Stimulated activated CD4-positive, alpha-beta T cell treated with anti-CD3 and anti-CD28 coated beads, Interleukin-2, amount 100 ng/mL, for 24 hours (primary cell): ENCODE data around the gene ARHGEF10L.
"Not testable (repeated sequence)": the region's sequence is repeated elsewhere in the genome, so short reads cannot be mapped to it uniquely, and the experiment has no call there.

Source experiments
- DNase-seq, 2 donors: peaks; one replicate each; pipeline ENCODE4 v3.0.0-alpha.2; 2020

ARHGEF10L gene

DNA sequence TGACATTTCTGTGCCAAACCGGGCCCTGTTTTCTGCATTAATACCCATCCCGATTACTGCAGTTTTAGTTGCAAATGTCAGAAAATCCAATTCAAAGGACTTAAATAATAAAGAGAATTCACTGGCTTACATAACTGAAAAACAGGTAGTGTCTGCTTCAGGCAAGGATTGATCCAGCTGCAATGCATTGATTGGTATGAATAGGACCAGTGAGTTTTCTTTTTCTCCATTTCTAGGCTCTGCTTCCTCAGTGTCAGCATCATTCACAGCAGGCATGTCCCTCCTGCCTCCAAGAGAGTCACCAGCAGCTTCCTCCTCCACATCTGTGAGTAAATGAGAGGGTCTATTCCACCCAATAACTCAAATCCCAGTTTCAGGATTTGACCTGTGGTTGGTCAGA, 181.9 kb downstream of the ARHGEF10L start:
- no peak for DNase-seq

DNA sequence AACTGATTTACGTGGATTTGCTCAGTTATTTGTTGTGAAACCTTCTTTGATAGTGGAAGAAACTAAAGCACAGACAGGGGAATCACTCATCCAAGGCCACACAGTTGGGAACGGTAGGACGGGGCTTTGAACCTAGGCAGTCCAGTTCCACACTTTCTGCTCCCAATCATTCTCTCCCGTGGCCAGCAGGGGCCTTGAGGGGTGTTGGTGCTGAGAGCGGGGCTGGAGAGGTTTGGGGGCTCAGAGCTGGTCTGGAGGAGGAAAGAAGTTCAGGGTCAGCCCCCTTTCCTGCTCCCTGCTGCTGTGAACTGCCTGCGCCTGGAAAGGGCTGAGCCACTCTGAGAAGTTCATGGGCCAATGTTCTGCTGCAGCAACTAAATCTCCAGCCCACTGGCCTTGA, 184.2 kb downstream of the ARHGEF10L start:
- no peak for DNase-seq

DNA sequence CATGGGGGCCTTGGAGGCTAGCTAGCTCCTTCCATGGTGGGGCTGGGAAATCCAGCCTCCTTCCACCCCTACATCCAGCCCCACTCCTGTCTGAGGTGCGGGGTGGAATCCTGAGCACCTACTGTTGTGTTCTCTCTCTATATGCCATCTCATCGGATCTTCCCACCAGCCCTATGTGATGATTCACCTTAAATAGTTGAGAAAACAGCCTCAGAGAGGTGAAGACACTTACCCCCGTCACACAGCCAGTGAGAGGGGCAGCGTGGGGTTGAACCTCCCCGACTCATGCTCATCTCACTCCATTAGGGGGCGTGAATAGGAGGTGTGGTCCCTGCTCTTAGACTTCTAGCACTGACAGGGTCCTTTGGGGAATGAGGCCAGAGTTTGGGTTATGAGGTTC, 184.7 kb downstream of the ARHGEF10L start:
- DNase-seq: no peak

DNA sequence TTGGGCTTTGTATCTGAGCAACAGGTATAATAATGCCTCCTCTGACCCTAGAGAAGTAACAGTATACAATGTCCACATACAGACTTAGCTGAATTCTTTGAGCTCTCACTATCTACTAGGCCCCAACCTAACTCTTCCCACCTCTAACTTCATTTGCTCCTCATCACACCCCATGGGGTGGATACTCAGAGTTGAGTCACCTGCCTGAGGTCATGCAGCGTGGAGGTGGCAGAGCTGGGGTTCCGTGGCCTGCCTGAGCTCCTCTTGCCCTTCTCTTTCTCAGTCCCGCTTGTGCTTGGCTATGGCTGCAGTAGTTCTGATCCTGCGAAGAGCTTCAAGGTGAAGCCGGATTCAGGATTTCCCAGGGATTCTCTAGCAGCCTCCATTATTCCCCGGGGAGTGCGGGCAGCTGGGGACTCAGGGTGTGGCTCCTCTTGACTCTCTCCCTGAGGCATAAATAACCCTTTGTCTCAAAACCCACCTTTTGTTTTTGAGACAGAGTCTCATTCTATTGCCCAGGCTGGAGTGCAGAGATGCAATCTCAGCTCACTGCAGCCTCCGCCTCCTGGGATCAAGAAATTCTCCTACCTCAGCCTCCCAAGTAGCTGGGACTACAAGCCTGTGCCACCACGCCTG, 185.7 kb downstream of the ARHGEF10L start:
- DNase-seq: no peak

DNA sequence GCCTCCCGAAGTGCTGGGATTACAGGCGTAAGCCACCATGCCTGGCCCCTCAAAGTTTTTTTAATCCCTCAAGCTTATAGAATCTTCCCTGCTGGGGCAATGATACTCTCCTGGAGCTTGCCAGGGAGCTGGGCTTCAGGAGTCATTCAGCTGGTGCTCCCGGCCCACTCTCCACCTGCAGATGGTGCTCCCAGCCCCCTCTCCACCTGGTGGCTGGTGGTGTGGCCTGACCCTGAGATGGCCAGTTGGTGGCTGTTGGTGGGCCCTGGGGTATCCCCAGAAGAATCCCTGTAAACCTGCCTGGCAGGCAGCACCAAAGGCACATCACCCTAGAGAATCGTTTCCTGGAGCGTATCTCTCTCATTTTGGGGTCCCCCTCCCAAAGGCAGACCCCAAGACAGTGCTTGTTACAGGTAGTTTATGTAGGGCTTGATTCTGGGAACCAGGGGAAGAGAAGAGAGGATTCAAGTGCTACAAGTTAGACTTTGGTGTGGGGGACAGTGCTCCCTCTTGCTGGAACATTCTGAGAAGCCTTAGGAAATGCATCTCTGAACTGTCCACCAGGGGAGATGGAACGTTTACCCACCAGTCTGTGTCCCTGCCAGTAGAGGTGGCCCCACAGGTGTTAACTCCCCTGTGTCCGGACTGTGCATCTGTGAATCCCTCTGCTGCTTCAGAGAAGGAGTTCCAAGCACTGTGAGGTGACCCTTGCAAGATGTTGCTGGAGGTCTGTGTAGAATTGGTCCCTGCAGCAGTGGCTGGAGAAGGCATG, 186.5 kb downstream of the ARHGEF10L start:
- no peak for DNase-seq

DNA sequence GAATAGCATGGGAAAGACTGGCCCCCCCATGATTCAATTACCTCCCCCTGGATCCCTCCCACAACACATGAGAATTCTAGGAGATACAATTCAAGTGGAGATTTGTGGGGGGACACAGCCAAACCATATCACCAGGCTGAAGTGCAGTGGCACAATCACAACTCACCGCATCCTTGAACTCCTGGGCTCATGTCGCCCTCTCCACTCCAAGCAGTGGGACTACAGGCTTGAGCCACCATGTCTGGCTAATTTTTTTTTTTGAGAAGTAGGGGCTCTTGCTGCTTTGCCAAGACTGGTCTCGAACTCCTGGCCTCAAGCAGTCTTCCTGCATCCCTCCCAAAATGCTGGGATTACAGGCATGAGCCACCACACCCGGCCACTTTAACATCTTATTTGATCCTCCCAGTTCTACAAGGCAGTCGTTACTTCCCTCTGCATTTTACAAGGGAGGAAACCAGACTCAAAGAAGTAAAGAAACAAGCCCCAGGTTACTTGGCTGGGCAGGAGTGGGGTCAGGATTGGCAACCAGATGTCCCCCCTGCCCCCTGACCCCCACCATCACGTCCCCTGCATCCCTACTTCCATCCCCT, 188.7 kb downstream of the ARHGEF10L start:
- DNase-seq: no peak

DNA sequence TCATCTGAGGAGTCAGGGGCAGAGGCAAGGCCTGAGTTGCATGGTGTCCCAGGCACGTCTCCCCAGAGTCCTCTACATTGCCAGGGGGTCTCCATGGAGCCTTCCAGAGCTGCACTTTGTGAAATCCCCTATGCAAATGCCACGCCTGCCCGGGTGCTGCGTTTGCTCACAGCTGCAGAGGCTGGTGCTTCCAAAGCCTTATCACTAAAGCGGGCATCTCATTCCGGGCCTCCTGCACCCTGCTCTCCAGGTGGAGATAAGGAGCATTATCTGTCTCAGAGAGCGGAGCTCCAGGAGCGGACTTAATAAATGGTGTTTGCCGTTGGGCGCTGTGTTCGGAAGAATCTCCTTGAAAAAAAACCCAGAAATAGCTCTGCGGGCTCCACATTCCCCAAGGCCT, 189.8 kb downstream of the ARHGEF10L start:
- no peak for DNase-seq

DNA sequence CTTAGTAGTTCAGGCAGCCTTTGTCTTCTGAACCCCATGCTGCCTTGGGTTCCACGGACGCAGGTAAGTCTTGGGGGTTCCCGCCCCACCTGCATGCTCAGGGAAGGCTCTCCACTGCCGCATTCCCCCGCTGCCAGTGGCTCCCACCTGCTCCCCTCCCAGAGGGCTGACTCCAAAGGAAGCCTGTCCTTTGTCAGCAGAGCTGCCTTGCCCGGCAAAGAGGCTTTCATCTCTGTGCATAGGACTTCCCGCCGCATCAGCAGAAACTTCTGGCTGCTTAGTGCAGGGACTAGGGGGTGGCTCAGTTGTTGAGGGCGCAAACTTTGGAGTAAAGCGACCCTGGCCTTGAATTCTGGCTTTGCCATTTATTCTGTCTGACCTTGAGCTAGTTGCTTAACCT, 190.4 kb downstream of the ARHGEF10L start:
- DNase-seq: no peak

DNA sequence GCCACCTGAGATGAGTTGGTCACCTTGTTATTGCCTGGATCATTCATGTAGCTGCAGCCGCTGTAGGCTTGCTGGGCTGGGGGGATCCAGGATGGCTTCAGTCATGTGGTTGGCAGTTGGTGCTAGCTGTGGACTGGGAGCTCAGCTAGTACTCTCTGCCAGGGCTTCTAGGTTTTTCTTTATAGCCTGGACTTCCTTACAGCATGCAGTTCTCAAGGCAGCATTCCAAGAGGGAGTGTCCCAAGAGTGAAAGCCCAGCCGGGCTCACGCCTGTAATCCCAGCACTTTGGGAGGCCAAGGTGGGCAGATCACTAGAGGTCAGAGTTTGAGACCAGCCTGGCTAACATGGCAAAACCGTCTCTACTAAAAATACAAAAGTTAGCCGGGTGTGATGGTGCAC, 192.0 kb downstream of the ARHGEF10L start:
- no peak for DNase-seq

DNA sequence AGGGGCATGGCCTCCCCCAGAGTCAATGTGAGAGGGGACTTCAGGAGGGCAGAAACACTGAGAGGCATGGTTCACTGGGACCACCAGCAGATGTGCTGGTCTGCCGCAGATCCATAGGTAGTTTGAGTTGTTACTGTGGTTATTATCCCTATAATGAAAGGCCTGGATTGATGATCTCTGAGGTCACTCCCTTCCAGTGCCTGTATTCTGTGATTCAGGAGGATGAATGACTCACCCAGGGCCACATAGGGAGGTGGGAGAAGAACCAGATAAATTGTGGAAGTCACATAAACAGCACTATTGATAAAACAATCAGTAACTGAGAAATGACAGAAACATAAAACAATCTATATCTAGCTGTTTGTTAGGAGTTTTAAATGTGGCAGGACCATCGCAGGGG, 193.0 kb downstream of the ARHGEF10L start:
- DNase-seq: no peak

DNA sequence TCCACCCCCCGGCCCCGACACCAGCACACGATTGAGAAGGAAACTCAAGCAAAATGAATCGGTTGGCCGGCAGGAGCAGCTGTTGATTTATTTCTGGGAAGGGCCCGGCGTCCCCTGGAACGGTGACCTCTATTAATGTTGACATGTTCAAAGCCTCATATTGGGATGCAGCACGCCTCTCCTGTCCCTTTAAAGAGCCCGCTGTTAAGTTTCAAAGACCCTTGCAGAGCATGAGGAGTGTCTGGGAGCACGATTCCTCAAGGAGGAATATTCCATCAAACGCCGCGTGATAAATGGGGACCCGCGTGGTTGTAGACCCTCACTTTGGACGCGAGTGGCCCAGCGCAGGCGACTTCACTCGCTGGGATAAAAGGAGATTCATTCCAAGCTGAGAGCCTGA, 194.2 kb downstream of the ARHGEF10L start:
- DNase-seq: no peak

DNA sequence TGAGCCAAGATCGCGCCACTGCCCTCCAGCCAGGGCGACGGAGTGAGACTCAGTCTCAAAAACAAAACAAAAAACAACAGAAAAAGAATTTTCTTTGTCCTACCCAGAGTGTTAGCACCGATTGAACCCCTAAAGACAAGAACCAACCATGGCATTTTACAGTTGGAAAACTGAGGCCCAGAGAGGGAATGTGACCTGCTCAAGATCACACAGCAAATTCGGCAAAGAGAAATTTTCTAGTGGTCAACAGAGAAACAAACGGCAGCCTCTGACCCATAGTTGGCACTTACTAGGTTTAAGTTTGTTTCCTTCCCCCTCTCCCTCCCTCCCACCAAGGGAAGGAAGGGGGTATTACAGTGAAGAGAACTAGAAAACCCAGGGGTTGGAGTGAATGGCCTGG, 195.1 kb downstream of the ARHGEF10L start:
- no peak for DNase-seq

DNA sequence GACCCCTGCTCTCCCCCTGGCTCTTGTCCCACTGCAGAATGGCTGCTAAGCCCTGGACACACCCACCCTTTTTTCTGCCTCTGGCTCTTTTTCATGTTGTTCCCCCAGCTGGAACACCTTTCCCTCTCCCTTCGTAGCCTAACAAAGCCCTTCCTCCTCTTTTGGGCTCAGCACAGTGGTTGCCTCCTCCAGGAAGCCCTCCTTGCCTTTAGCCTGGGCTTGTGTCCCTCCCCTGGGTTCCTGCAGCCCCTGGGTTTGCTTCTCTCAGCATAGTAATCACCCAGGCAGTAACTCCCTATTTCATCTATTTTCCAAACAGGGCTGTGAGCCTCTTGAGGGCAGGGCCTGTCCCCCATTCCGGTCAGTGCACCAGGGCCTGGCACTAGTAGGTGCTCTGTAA, 195.8 kb downstream of the ARHGEF10L start:
- no peak for DNase-seq

DNA sequence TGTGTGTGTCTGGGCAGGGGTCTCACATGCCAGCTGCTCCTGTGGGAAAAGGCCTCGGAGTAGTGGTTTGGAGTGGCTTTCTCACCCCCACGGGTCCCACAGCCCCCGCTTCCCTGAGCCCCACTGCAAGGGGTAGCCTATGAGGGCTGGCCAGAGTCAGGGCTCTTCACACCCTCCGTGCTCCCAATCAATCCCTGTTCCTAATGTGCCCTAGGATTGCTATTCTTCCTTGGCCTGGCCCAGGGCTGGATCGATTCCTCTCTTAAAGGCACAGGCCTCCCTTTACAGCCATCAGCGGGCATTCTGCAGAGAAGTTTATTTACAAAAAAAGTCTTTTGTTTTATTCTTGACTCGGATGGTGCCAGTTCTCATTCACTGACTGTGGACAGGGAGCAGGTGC, 196.3 kb downstream of the ARHGEF10L start:
- DNase-seq: no peak

DNA sequence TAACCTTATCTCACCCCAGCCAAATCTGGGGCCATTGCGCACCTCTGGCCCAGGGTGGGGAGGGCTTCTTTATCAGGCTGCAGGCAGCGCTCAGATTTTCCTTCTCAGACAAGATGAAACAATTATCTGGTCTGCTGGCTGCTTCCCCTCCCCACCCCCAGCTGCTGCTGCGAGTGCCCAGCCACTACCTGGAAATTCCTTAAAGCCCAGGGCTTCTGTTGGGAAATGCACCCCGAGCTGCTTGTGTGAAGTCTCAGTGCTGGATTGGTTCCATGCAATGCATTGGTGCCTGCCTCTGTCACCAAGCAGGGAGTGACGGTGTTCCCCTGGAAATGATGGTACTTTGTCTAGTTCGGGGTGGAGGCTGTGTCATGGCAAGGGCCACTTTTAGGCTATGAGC, 197.1 kb downstream of the ARHGEF10L start:
- DNase-seq: no peak

DNA sequence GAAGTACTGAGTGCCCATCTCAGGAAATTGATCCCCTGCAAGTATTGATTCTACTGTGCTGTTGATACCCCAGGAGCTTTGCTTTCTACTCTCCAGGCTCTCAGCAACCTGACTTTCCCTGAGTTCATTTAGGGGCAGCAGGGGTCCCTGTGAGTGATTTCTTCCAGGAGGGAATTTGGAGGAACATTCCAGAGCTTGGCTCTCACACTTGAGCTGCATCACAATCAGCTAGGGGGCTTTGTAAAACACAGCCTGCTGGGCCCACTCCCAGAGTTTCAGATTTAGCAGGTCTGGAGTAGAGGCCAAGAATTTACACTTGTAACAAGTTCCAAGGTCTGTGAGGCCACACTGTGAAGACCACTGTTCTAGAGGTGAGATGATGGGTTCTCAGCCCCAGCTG, 199.6 kb downstream of the ARHGEF10L start:
- DNase-seq: no peak

DNA sequence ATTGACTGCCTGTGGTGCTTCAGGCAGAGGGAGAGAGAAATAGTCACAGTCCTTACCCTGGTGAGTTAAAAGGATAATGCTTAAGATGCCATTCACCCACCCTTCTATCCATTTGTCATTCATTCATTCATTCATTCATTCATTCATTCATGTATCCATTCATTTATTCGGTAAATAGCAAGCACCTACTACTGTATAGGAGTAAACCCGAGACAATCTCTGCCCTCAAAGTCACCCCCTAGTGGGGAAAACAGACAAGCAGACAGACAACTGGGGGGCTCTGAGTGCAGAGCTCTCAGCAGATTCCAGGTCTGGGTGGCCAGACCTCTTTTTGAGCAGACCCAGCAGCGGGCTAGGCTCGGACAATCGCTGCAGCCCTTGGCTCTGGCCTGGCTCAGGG, 201.6 kb downstream of the ARHGEF10L start:
- DNase-seq: no peak

DNA sequence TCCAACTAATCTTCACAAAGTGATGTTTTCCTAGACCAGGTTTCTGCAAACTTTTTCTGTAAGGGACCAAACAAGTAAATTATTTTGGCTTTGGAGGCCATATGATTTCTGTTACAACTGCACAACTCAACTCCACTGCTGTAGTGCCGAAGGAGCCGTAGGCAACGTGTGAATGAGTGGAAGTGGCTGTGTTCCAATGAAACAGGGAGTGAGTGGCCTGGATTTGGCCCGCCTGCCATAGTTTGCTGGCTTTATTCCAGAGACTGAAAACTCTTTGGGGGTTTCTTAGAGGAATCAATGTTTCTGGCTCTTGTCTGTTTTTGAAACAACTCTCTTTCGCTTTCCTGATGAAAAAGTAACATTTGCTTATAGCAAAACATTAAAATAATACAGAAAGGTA, 203.1 kb downstream of the ARHGEF10L start:
- DNase-seq: no peak

DNA sequence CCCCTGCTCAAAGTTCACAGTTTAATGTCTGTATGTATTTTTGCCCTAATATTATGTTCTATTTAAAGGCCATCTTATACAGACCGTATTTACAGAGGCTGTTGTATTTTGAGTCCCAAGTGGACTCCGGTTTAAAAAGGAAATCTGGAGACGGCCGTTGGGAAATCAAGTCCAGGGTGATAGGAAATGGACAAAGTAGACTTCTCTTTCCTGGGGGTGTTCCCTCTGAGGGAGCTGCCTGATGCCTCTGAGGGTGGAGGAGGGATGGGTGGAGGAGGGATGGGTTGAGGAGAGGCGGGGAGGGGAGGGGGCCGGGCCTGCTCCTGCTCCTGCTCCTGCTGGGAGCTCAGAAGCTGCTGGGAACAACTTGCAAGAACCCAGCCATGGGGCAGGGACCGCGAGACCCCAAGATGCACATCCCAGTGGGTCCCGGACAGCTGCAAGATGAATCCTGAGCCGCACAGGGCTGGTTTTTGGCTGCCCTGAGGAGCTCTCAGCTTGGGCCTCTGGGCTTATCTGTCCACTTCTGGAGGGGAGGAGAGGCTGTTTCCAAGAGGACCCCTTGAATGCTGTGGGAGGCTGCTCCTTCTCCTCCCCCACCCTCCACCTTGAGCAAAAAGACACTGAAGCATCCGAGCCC, 203.6 kb downstream of the ARHGEF10L start:
- no peak for DNase-seq

DNA sequence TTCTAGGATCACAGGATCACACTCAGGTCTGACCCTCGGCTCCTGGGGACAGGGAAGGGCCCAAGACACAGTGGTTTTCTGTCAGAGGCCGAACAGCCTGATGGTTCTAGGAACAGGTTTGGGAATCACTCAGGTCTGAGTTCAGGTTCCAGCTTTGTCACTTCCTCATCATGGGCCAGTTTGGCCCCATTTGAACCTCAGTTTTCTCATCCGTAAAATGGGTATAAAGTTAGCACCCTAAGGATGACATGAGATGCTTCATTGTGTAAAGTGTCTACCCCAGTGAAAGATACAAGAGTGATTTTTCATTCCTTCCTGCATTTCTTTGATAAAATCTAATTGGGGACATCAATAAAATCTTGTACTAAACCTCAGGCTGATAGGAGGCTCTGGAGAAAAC, 204.4 kb downstream of the ARHGEF10L start:
- no peak for DNase-seq

DNA sequence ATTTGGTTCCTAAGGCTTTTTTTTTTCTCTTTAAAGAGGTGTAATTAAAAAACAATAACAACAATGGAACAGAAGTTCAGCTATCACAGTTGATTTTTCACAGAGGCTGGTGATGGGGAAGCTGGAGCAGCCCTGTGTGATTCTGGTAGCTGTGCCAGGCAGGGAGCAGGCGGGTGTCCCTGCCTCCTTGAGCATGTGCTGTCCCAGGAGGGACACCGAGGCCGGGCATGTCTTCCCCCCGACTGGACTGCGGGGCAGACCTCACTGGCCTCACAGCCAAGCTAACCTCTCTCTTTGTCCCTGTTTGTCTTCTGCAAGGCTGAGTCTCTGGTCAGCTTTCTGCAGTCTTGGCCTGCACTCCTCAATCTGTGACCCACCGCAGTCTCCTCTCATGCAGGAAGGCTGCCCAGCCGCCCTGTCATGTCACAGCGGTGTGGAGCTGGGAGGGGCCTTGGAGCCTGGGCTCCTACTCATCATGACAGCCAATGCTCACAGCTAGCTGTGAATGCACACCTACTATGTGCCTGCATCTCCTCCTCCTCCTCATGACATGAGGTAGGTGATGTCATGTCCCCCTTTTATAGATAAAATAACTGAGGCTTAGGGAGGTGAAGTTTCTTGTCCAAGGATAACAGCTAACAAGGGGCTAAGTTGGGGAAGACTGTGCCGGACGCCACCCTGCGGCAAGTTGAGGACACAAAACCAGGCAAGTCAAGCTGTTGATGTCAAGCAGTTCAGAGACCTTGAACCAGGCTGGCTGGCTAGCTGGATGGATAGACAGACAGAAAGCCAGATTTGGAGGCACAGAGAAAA, 205.4 kb downstream of the ARHGEF10L start:
- DNase-seq: no peak

DNA sequence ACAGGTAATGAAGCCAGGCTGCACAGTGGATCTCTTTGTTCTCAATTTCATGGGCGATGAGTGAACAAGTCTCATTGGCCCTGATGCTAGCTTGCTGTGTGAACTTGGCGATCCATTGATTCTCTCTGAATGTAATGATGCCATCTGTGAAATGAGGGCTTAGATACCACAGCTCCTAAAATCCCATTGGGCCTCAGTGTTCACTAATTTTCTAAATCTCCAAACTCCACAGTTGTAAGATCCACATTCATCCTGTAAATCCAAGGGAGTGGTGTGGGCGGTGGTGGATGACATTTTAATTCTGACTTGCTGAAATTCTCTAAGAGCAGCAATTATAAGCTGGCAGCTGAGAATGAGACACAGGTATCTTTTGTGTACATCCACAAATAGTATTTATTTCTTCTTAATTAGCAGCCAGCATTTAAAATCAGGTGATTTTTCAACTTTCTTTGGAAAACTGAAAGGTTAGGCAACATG, 206.0 kb downstream of the ARHGEF10L start:
- DNase-seq: no peak

DNA sequence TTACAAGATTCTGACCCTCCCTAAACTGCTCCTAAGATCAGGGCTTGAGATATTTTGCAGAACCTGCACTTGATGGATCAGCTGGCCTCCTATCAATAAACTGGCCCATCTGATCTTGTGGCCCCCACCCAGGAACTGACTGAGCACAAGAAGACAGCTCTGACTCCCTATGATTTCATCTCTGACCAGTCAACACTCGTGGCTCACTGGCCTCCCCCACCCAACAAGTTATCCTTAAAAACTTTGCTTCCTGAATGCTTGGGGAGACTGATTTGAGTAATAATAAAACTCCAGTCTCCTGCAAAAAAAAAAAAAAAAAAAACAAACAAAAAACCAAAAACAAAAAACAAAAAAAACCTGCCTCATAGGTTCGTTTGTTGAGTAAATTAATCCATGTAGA, 206.8 kb downstream of the ARHGEF10L start:
- not testable (repeated sequence) for DNase-seq
